NB4 (cell line): ENCODE measurements around the gene DAB2IP.

Source experiments
- DNase-seq: peaks from one replicate; pipeline ENCODE4 v3.0.0; 2010; ENCODE audit warnings: low read depth
- H3K4me3 ChIP-seq: one replicate; pipeline ENCODE4 v1.5.1; 2011; ENCODE audit warnings: mild to moderate bottlenecking, low read depth, low read length, moderate library complexity
- MYC ChIP-seq: IDR thresholded peaks from 2 replicates; pipeline ENCODE4 v1.6.1; 2011; ENCODE audit warnings: low read depth, low read length
- POLR2A ChIP-seq: IDR thresholded peaks from 2 replicates; pipeline ENCODE4 v1.6.1; 2011; ENCODE audit warnings: mild to moderate bottlenecking; ENCODE audit not compliant: insufficient read length; ENCODE audit errors: extremely low read depth
- TF ChIP-seq, protein P1 (sequence below): IDR thresholded peaks from one replicate; pipeline ENCODE4 v1.5.1; 2012; ENCODE audit warnings: low read depth, low read length
- TF ChIP-seq, protein P2 (sequence below): IDR thresholded peaks from 2 replicates; pipeline ENCODE4 v1.6.1; 2011; ENCODE audit warnings: low read depth, low read length

Gene DAB2IP

DNA sequence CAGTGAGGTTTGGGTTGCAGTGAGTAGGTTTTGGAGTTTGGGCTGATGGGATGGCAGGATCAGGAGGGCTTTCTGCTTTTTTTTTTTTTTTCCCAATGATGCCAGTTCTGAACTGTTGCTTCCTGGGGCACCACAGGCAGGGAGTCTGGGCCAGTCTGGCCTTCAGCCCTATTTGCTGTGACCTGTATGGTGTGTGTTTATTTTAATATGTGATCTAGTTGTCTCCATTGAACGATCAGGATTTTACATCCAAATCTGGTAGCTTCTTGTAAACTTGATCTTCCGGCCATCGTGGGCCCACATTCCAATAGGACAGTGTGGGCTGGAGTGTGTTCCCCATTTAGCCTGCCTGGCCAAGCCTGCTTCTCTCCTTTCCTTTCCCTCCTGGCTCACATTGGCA lies 25.8 kb upstream of the DAB2IP start:
- no peak overlapping the region for H3K4me3 ChIP-seq
- no peak for DNase-seq
- TF ChIP-seq, protein P1, sequence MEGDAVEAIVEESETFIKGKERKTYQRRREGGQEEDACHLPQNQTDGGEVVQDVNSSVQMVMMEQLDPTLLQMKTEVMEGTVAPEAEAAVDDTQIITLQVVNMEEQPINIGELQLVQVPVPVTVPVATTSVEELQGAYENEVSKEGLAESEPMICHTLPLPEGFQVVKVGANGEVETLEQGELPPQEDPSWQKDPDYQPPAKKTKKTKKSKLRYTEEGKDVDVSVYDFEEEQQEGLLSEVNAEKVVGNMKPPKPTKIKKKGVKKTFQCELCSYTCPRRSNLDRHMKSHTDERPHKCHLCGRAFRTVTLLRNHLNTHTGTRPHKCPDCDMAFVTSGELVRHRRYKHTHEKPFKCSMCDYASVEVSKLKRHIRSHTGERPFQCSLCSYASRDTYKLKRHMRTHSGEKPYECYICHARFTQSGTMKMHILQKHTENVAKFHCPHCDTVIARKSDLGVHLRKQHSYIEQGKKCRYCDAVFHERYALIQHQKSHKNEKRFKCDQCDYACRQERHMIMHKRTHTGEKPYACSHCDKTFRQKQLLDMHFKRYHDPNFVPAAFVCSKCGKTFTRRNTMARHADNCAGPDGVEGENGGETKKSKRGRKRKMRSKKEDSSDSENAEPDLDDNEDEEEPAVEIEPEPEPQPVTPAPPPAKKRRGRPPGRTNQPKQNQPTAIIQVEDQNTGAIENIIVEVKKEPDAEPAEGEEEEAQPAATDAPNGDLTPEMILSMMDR: no peak
- no peak for TF ChIP-seq MYC
- TF ChIP-seq POLR2A: no peak
- TF ChIP-seq, protein P2, sequence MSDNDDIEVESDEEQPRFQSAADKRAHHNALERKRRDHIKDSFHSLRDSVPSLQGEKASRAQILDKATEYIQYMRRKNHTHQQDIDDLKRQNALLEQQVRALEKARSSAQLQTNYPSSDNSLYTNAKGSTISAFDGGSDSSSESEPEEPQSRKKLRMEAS: no peak

DNA sequence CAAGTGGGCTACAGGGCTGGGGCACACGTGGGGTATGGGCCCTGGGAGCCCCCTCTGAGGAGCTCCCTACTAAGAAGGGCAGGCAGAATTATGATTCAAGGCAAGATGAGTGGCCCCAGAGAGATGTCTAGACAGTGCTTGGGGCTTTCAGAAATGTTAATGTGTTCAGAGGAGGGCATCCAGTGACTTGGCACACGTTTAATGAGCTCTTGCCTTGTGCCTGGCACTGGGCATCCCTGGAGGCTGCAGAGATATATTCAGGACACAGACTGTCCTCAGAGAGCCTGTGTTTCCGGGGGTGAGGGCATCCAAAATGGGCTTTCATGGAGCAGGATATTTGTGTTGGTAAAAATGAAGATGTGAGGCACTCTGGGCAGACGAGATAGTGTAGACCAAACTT lies 25.4 kb upstream of the DAB2IP start:
- DNase-seq: no peak
- H3K4me3 ChIP-seq: no peak overlapping the region
- TF ChIP-seq MYC (no peak), POLR2A (no peak)
- TF ChIP-seq, protein P2: no peak
- TF ChIP-seq, protein P1: no peak

DNA sequence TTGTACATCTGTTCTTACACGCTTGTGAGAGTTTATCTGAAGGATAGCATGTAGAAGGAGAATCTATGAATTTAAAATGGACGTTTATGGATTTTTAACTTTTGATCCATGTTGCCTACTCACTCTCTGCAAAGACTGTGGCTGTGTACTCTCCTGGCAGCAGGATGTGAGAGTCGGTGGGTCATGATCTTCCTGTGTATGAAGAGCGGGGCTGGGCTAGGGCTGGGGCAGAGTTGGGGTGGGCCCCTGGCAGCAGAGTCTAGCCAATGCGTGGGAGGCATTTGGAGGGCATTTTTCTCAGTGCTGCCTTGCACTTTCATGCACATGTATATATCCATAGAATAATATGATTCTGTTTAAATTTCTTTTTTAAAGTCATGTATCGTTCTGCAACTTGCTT lies 24.0 kb upstream of the DAB2IP start:
- TF ChIP-seq POLR2A: no peak
- TF ChIP-seq, protein P2: no peak
- TF ChIP-seq MYC: no peak
- TF ChIP-seq, protein P1: no peak
- no peak for DNase-seq
- H3K4me3 ChIP-seq: no peak overlapping the region

DNA sequence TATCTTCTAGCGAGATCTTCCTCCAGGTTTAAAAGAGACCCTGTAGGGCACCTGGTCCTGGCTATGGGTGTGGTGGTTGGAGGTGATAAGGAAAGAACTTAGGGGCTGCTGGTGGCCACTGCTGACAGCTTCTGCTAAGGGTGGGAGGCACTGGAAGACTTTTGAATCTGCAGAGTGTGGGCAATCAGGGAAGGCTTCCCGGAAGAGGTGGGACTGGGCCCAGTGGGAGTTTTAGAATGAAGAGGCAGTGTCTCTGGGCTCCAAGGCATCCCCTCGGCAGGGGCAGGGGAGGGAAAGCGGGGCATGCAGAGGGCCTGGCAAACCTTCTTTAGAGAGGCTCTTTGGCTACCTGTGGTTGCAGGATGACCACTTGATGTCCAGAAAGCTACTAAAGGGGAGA lies 23.0 kb upstream of the DAB2IP start:
- H3K4me3 ChIP-seq: no peak overlapping the region
- TF ChIP-seq, protein P2: no peak
- TF ChIP-seq, protein P1: no peak
- no peak for TF ChIP-seq MYC
- no peak for TF ChIP-seq POLR2A
- no peak for DNase-seq

DNA sequence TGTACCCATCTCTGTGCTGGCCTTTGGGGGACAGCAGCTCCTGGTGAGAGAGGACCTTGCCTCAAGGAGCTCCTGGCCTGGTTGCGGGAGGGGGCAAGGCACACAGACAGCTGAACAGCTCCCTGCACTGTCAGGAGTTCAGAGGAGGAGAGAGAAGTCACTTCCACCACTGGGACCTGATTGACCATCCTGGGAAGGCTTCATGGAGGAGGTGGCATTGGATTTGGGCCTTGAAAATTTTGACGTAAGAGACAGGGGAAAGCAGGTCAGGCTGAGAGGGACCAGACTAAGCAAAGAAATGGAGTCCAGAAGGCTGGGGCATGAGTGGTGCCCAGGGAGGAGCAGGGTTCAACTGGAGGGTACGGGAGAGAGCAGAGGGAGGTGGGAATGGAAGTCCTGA lies 20.3 kb upstream of the DAB2IP start:
- TF ChIP-seq POLR2A (no peak), MYC (no peak)
- TF ChIP-seq, protein P1: no peak
- TF ChIP-seq, protein P2: no peak
- H3K4me3 ChIP-seq: no peak overlapping the region
- no peak for DNase-seq
